GM19452 (cell line): ENCODE measurements around the gene GCLC.

Experiments
- ATAC-seq: cut with Tn5 transposase; IDR thresholded peaks from one replicate; pipeline ENCODE4 v1.9.1; 2021; ENCODE audit not compliant: unreplicated experiment

Gene GCLC

DNA sequence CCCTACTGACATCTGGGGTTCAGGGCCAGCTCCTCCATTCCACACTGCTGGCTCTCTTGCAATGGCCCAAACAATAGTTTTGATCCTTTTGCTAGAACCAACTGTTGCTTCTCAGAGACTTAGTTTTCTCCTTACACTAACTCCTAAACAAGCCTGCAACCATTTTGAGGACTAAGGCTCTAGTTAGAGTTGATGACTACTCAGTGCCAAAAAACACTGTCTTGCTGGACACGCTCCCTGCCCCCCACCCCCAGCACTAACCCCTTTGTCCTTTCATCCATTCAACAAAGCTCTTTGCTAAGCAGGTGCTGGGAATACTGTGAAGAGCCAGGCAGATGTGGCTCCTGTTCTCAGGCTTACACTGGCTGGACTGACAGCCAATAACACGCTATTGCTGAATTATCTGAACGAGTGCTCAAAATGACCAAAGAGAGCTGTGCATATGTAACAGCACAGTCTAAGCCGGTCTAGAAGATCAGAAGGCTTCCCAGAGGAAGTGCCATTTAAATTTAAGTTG lies 17.6 kb downstream of the GCLC start:
- ATAC-seq = no peak

GRCh38 chr6:53526000-53526399 lies 18.9 kb downstream of the GCLC start:
- ATAC-seq = no peak

- no peak for ATAC-seq
These were observed 20.5 kb downstream of the GCLC start for GRCh38 chr6:53524455-53524815.

- no peak for ATAC-seq
These were observed 21.1 kb downstream of the GCLC start for GRCh38 chr6:53523511-53524454.

DNA sequence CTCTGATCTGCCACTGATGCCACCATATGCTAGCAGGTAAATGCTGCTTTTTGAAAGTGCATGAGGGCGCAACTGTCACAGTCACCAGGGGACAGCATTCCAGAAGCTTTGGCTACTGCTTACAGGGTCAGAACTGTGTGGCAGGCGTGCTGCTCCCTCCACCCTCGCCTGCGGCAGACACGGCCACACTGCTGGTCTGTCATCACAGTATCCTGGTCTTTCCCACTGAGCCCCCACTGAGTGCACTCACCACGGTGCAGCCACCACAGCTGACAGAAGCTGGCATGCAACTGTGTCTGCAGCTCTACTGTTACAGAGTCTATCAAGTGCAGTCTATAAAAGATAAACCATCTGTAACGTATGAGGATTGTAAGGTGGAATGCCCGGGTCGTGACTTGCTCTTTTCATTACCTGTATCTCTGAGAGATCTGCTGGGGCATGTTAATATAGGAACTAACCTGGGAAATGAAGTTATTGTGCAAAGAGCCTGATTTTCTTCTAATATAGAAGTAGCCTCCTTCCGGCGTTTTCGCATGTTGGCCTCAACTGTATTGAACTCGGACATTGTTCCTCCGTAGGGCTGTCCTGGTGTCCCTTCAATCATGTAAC lies 24.5 kb downstream of the GCLC start:
- no peak for ATAC-seq

- ATAC-seq = no peak
These were observed 26.0 kb downstream of the GCLC start for GRCh38 chr6:53518862-53519261.

DNA sequence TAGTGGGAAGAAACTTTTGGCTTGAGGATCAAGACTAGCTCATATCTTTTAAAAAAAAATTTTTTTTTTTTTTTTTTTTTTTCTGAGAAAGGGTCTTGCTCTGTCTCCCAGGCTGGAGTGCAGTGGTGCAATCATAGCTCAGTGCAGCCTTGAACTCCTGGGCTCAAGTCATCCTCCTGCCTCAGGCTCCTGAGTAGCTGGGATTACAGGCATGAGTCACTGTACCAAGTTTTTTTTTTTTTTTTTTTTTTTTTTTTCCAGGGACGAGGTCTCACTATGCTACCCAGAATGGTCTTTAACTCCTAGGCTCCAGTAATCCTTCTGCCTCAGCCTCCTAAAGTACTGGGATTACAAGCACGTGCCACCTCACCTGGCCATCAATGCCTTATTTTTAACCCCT lies 27.9 kb downstream of the GCLC start:
- no peak for ATAC-seq

GRCh38 chr6:53514677-53515076 lies 30.2 kb downstream of the GCLC start:
- no peak for ATAC-seq

DNA sequence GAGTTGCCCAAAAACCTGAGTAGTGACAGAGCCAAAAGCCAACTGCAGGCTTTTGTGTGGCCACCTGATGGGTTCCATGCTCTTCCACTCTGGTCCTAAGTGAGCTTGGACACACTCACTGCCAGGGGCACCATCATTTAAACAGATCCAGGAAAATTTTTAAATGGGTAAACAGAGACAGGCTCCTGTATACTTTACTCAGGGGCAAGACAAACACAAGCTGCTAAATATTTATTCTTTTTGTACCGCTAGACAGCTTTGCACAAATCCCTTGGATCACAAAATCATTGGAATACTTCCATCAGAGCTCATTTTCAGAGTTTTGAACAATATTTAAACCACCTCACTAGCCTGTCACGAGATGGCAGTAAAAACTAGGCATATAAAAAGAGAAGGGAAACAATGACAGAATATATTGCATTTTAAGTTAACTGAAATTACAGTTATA lies 31.4 kb downstream of the GCLC start:
- ATAC-seq = no peak

DNA sequence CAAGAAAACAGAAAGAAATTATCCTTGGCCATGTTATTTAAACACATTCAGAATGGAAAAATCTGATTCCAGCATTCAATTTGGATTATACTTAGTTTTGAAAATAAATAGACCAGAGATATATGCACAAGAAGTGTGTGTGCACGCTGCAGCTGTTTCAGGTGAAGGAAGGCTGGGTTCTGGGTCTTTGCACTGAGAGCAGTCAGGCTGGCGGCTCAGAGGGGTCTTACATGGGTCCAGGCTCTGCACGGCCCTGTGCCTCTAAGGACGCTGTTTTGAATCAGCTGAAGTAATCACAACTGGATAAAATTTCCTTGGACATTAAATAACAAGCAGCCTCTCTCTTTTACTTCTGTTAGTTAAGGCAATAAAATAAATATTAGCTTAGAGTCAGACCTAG lies 31.8 kb downstream of the GCLC start:
- ATAC-seq = no peak

- no peak for ATAC-seq
These were observed 32.3 kb downstream of the GCLC start for GRCh38 chr6:53512626-53513025.

DNA sequence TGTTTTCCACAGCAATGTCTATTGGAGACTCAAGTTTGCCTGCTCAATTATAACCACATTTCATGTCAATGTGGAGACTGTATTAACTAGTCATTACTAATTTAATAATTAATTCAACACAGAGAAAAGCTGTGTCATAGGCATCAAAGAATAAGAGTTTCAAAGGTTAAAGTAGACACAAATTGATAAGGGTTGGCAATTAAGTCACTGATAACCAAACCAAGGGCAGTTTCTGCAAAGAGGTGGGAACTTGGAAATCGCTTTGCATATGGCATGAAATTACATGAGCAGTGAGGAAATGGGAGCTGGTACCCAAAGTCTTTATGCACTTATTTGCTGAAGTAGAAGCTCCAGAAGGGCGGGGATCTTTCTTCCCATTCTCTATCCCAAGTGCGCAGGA lies 34.2 kb downstream of the GCLC start:
- no peak for ATAC-seq

GRCh38 chr6:53506872-53507271 lies 38.0 kb downstream of the GCLC start:
- no peak for ATAC-seq

GRCh38 chr6:53504512-53504911 lies 40.4 kb downstream of the GCLC start:
- no peak for ATAC-seq

GRCh38 chr6:53503060-53503459 lies 41.8 kb downstream of the GCLC start:
- ATAC-seq = no peak

GRCh38 chr6:53501432-53501831 lies 43.5 kb downstream of the GCLC start:
- ATAC-seq = no peak

DNA sequence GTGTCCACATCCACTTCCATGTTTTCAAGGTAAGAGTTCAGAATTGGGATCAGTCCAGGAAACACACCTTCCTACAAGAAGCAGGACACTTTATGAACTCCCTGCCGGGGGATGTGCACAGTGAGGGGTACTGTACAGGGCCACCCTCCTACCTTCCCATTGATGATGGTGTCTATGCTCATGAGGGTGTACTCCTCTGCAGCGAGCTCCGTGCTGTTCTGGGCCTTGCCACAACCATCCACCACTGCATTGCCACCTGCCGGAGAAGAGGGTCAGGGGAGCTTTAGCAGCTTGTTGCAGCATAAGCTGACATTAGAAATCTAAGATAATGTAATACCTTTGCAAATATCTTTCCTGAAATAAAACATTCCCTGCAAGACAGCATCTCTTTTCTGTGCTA lies 44.8 kb downstream of the GCLC start:
- ATAC-seq = no peak

- no peak for ATAC-seq
These were observed 45.8 kb downstream of the GCLC start for GRCh38 chr6:53499094-53499493.

DNA sequence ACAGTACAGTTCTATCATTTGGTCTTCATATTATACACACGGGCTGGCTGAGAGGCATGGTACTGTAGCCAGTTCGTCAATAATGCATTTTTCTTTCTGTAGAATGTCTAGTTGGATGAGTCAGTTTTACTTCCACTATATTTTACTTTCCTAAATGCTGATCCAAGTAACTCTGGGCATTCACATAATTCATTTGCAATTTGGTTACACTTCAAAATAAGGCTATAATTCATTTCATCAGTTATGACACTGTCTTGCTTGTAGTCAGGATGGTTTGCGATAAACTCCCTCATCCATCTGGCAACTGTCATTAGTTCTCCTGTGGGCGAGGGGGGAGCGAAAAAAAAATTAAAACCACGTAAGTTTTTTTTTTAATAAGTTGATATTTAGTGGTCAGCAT lies 46.3 kb downstream of the GCLC start:
- no peak for ATAC-seq

DNA sequence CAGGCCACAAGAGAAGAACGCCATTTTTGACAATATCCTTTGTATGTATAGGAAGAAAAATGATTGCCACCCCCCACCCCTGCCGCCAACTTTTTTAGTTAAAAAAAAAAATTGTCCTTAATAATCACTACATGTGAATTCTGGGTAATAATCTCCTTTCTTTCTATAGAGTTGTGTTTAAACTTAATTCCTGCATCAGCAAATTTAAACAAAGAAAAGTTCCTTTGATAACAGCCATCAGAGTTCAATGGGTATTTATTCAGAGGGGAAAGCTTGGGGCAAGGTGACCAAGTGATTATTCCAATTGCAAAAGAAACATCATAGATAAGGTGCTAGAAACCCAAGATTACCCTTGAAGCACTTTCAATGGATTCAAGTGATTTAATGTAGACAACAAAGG lies 47.0 kb downstream of the GCLC start:
- no peak for ATAC-seq

DNA sequence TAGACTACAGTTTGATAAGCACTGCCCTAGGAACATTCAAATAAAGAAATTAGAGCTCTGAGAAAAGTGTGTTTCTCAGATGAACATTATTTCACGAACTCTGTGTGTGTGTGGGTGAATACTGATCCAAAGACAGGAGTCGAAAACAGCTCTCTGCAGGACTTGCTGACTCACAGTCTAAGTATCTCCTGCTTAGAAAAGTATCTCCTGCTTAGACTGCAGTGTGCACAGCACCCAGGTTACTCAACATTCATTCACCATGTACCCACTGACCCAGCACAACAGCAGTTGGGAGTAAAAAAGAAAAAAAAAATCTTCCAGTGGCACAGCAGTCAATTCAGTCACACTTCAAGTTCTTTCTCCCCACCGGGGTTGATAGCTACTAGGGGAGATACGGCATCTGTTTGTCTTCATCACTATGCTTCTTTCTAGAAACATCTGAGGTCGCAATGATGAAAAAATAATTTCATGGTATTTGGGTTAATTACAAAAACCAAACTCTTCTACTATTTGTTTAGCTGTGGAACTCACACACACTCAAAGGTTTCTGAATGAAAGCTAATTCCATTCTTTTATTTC lies 48.0 kb downstream of the GCLC start:
- ATAC-seq = no peak
